Measurements from ENCODE around the gene LCE7A.

The LCE7A gene

GRCh38 chr1:152880316-152880715, 20.5 kb downstream of the LCE7A start:
- DNase-seq (ENCODE audit: low read depth in 2 of 2): no peak

- no peak for DNase-seq (ENCODE audit: low read depth in 2 of 2)
Observed at GRCh38 chr1:152880907-152881306, 21.1 kb downstream of the LCE7A start.

- DNase-seq (ENCODE audit: low read depth in 2 of 2): no peak
Observed at GRCh38 chr1:152884085-152884484, 24.3 kb downstream of the LCE7A start.

- no peak for DNase-seq (ENCODE audit: low read depth in 2 of 2)
Observed at GRCh38 chr1:152884506-152884905, 24.7 kb downstream of the LCE7A start.

- DNase-seq (ENCODE audit: low read depth in 2 of 2): no peak
Observed at GRCh38 chr1:152884966-152885624, 25.3 kb downstream of the LCE7A start.

GRCh38 chr1:152886085-152886484, 26.3 kb downstream of the LCE7A start:
- no peak for DNase-seq (ENCODE audit: low read depth in 2 of 2)

- no peak for DNase-seq (ENCODE audit: low read depth in 2 of 2)
Observed at GRCh38 chr1:152886758-152887409, 27.1 kb downstream of the LCE7A start.

GRCh38 chr1:152888126-152888525, 28.3 kb downstream of the LCE7A start:
- no peak for DNase-seq (ENCODE audit: low read depth in 2 of 2)

- no peak for DNase-seq (ENCODE audit: low read depth in 2 of 2)
Observed at GRCh38 chr1:152899027-152899426, 39.2 kb downstream of the LCE7A start.

- no peak for DNase-seq (ENCODE audit: low read depth in 2 of 2)
Observed at GRCh38 chr1:152899883-152900282, 40.1 kb downstream of the LCE7A start.

- DNase-seq (ENCODE audit: low read depth in 2 of 2): no peak
Observed at GRCh38 chr1:152901631-152902030, 41.8 kb downstream of the LCE7A start.

- no peak for DNase-seq (ENCODE audit: low read depth in 2 of 2)
Observed at GRCh38 chr1:152902636-152903035, 42.8 kb downstream of the LCE7A start.

GRCh38 chr1:152904688-152905440, 45.1 kb downstream of the LCE7A start:
- no peak for DNase-seq (ENCODE audit: low read depth in 2 of 2)

GRCh38 chr1:152906023-152906565, 46.3 kb downstream of the LCE7A start:
- DNase-seq (ENCODE audit: low read depth in 2 of 2): no peak

GRCh38 chr1:152907686-152908601, 48.1 kb downstream of the LCE7A start, which contains the start of gene IVL:
Gene IVL (plus strand): TSS chr1:152908546. CDS start chr1:152909798, 1,252 bp downstream.
- no peak for DNase-seq (ENCODE audit: low read depth in 2 of 2)

GRCh38 chr1:152909206-152909605, 49.4 kb downstream of the LCE7A start:
- DNase-seq (ENCODE audit: low read depth in 2 of 2): no peak
